Activated naive CD8-positive, alpha-beta T cell treated with anti-CD3 and anti-CD28 coated beads for 36 hours (primary cell): ENCODE measurements around the gene NUP98. TPM values are rescaled to one million over a fixed set of nuclear protein-coding genes. Genes with fewer than 3 reads are reported as not detected.

Experiments
- DNase-seq: peaks from one replicate; pipeline ENCODE4 v3.0.0; 2021
- H3K27ac Mint-ChIP-seq: one replicate; pipeline ENCODE4 v1.8.0; 2022; ENCODE audit warnings: mild to moderate bottlenecking, moderate library complexity, mixed read lengths
- H3K27me3 Mint-ChIP-seq: one replicate; pipeline ENCODE4 v1.8.0; 2022; ENCODE audit warnings: mild to moderate bottlenecking, mixed read lengths
- H3K36me3 Mint-ChIP-seq: one replicate; pipeline ENCODE4 v1.8.0; 2021; ENCODE audit warnings: mild to moderate bottlenecking, mixed read lengths
- H3K4me1 Mint-ChIP-seq: one replicate; pipeline ENCODE4 v1.8.0; 2021; ENCODE audit warnings: mixed read lengths
- H3K4me3 Mint-ChIP-seq: one replicate; pipeline ENCODE4 v1.8.0; 2022; ENCODE audit warnings: mild to moderate bottlenecking, moderate library complexity, mixed read lengths
- H3K9me3 Mint-ChIP-seq: one replicate; pipeline ENCODE4 v1.8.0; 2022; ENCODE audit warnings: mixed read lengths
- total RNA-seq, 2 experiments: library from RNA; stranded (reverse); gene quantifications; one replicate each; pipeline ENCODE4 v1.2.3, GENCODE V29; 2021

Gene NUP98
- total RNA-seq, 2 experiments from 2014 or later: 98.1 to 115 TPM

DNA sequence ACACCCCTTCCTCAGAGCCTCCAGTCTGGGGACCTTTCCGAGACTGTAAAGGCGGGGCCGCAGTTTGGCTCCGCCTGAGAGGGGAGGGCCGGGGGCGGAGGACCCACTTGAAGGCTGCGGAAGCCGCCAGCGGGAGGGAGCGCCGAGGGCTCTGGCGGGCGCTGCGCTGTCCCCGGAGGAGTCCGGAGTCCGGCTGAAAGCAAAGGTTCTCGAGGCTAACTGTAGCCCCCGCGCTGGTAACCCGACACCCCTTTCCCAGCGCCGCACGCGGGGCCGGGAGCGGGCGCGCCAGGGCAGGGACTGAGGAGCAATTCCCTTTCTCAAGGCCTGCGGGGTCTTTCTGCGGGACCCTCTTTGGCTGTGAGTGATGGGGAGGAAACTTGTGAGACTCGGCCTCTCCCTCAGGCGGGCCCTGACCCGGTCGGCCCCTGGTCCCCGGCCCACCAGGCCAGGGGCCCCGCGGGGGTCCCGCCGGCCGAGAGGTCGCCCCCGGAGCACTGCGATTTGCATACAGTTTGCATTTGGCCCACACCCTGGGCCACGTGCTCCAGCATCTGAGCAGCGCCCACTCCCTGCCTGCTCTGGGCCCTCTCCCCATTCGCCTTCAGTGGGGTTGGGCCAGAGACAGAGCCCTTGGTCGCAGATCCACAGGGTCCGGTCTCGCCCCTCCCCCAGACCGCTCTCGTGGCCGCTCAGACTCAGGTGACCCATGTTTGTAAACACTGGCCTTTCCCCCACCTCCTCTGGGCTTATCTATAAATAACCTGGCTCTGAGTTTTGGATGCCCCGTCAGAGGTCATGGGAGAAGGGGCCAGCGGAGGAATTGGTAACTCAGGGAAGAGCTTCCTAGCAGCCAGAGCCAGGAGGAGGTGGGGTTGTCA lies 155.0 kb downstream of the NUP98 start:
- H3K27me3 Mint-ChIP-seq: peaks cover 46% of the 10 kb centered on the region
- H3K9me3 Mint-ChIP-seq: no peaks in the 10 kb centered on the region
- DNase-seq: peak; percentile 73
- H3K27ac Mint-ChIP-seq: no peak overlapping the region
- H3K4me1 Mint-ChIP-seq: peaks cover 3% of the 10 kb centered on the region
- peak overlapping the region; percentile 73 for H3K4me3 Mint-ChIP-seq
- no peaks in the 10 kb centered on the region for H3K36me3 Mint-ChIP-seq

DNA sequence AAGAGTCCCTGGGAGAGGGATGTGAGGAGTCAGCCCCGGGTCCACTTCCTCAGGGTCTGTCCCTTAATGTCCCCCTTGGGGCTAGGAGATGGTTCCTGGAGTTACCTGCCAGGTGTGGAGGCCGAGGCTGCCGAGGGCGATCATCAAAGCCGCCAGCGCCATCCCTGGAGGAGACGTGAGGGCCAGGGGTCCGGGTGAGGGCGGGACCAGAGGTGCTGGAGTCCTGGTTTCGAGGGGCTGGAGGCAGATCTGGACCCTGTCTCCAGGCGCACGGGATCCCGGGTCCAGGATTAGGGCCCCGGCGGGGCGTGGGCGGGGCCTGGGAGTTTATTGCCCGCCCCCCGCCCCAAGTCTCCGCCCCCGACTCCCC lies 155.7 kb downstream of the NUP98 start, which contains the start of gene ART5:
ART5 (minus strand) TSS at position 292 of the 370 bp plus-strand sequence; CDS start at position 162, 130 bp downstream.
- Mint-ChIP-seq H3K27ac (no peak within 1 kb of the TSS), H3K36me3 (no peaks in the 10 kb centered on the region), H3K9me3 (no peaks in the 10 kb centered on the region), H3K4me3 (peak within 1 kb of the TSS; percentile 73), H3K27me3 (peaks cover 46% of the 10 kb centered on the region), H3K4me1 (peaks cover 3% of the 10 kb centered on the region)
- DNase-seq: no peak

DNA sequence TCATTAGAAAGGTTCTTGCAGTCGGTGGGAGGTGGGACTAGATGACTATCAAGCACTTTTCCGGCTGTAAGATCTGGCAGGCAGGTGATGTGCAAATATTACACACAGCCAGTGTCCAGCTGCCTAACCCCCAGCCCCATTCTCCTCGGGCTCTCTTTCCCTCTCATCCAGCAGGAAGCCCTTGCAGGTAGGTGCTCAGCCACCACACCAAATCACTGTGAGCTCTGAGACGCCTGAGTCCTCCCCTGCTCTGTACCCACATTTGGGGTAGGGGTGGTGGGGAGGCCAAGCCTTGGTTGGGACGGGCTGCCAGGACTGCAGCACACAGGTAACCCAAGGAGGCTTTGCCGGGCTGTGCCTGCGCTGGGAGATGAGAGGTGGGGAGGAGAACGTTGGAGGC lies 156.2 kb downstream of the NUP98 start:
- DNase-seq: no peak
- H3K4me1 Mint-ChIP-seq: peaks cover 3% of the 10 kb centered on the region
- H3K4me3 Mint-ChIP-seq: peak overlapping the region; percentile 47
- H3K9me3 Mint-ChIP-seq: no peaks in the 10 kb centered on the region
- H3K36me3 Mint-ChIP-seq: no peaks in the 10 kb centered on the region
- H3K27ac Mint-ChIP-seq: no peak overlapping the region
- H3K27me3 Mint-ChIP-seq: peaks cover 46% of the 10 kb centered on the region

DNA sequence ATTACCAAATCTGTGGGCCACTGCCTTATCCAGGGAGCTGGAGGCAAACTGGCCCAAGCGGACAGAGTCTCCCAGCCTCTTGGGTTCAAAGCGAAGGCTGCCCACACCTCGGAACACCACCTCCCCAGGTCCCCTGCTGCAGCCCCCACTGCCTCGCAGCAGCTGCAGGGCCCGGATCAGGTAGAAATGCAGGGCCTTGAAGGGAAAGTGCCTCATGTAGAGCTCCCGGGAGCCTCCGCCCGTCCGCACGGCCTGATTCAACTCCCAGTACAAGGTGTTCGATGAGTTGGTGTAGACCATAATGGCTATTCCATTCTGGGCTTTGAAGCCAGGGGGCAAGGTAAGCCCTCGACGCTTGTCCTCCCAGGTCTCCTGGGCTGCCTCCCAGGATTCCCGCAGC lies 157.5 kb downstream of the NUP98 start:
- Mint-ChIP-seq H3K4me3 (no peak overlapping the region), H3K9me3 (no peaks in the 10 kb centered on the region), H3K4me1 (peaks cover 3% of the 10 kb centered on the region), H3K27me3 (peaks cover 32% of the 10 kb centered on the region), H3K27ac (no peak overlapping the region), H3K36me3 (no peaks in the 10 kb centered on the region)
- no peak for DNase-seq

DNA sequence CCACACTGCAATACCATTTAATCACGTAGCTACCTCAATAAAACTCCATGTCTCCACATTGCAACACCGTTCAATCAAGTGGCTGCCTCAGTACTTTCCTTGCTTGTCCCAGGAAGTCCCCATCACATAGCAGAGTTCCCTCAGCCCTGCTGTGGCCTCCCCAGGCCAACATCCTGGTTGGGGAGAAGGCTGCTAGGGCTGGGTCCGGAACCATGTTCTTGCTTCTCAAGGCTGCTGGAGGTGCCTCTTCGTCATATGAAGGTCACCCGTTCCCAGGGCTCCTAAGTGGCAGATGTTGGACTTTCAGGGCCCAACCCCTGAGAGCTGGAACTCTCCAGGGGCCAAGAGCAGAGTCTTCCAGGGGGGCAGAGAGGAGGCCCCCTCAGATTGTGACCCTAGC lies 158.8 kb downstream of the NUP98 start:
- Mint-ChIP-seq H3K27ac (no peak overlapping the region), H3K4me3 (no peak overlapping the region), H3K9me3 (no peaks in the 10 kb centered on the region), H3K27me3 (peaks cover 19% of the 10 kb centered on the region), H3K36me3 (no peaks in the 10 kb centered on the region), H3K4me1 (peaks cover 3% of the 10 kb centered on the region)
- DNase-seq: no peak

DNA sequence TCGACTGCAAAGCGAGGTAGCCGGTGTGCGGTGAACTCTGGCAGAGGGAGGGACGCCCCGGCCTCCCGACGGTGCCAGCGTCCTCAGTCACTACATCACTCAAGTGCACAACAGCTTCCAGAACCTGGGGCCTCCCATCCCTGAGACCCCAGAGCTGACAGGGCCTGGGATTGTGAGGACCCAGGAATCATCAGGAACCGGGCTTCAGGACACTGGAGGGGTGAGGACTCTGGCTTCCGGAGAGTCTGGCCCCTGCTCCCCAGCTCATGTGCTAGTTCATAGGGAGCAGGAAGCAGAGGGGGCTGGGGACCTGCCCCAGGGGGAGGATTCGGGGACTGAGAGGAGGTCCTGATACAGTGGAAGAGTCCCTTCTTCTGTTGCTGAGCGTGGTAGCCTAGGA lies 160.2 kb downstream of the NUP98 start:
- no peak for DNase-seq
- no peak overlapping the region for H3K4me3 Mint-ChIP-seq
- H3K27me3 Mint-ChIP-seq: peaks cover 9% of the 10 kb centered on the region
- no peak overlapping the region for H3K27ac Mint-ChIP-seq
- no peaks in the 10 kb centered on the region for H3K9me3 Mint-ChIP-seq
- peaks cover 3% of the 10 kb centered on the region for H3K4me1 Mint-ChIP-seq
- H3K36me3 Mint-ChIP-seq: no peaks in the 10 kb centered on the region

DNA sequence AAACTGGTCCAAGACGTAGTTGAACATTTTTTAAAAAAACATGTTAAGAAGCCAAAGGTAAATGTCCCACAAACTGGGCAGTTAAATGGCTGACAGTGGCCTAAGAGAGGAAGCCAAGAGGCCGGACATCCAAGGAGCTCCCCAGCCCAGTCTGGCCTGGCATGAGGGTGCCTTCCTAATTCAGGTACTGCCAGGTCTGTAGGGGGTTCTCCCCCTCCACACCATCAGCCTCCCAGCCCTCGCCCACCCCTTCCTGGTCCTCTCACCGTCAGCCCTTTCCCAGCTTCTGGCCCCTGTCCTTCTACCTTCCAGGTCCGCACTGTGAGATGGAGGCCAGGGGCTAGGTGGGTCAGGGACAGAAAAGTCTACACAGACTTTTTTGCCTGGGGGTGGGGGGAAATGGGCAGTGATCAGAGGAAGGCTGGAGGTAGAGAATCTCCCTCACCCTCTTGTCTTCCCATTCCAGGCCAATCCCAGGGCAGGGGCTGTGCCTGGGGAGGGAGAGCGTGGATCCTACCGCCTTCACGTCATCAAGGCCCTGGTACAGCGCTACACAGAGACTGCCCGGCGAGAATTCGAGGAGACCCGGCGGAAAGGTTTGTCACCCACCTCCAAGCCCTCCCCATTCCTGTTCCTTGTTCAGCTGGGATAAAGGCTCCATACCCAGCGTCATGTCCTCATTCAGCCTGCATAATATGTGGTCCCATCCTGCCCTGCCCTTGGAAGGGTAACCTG lies 161.5 kb downstream of the NUP98 start:
- no peak overlapping the region for H3K4me3 Mint-ChIP-seq
- H3K27me3 Mint-ChIP-seq: peaks cover 1% of the 10 kb centered on the region
- H3K4me1 Mint-ChIP-seq: no peaks in the 10 kb centered on the region
- H3K36me3 Mint-ChIP-seq: no peaks in the 10 kb centered on the region
- DNase-seq: no peak
- no peaks in the 10 kb centered on the region for H3K9me3 Mint-ChIP-seq
- no peak overlapping the region for H3K27ac Mint-ChIP-seq

- Mint-ChIP-seq H3K4me3 (no peak overlapping the region), H3K36me3 (no peaks in the 10 kb centered on the region), H3K9me3 (no peaks in the 10 kb centered on the region), H3K27ac (no peak overlapping the region), H3K4me1 (no peaks in the 10 kb centered on the region), H3K27me3 (no peaks in the 10 kb centered on the region)
- no peak for DNase-seq
These were observed 165.2 kb downstream of the NUP98 start for GRCh38 chr11:3632070-3632660.

DNA sequence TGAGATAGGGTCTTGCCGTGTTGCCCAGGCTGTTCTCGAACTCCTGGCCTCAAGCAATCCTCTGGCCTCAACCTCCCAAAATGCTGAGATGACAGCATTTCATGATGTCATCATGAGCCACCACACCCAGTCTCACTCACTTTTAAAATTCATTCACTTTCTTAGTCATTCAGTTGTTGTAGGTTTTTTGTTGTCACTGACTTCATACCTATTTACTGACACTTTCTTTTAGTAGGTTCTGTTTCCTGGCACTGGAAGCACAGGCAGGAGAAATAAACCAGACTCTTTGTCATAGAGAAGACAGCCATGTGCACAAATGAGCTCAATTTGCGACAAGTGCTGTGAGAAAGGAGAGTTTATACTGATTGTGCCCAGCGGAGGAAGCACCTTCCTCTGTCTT lies 166.0 kb downstream of the NUP98 start:
- no peak overlapping the region for H3K27ac Mint-ChIP-seq
- no peaks in the 10 kb centered on the region for H3K9me3 Mint-ChIP-seq
- H3K27me3 Mint-ChIP-seq: no peaks in the 10 kb centered on the region
- no peaks in the 10 kb centered on the region for H3K36me3 Mint-ChIP-seq
- no peak overlapping the region for H3K4me3 Mint-ChIP-seq
- no peak for DNase-seq
- H3K4me1 Mint-ChIP-seq: peaks cover 5% of the 10 kb centered on the region

GRCh38 chr11:3627291-3627690 lies 170.1 kb downstream of the NUP98 start:
- no peak for DNase-seq
- Mint-ChIP-seq H3K4me3 (no peak overlapping the region), H3K9me3 (no peaks in the 10 kb centered on the region), H3K36me3 (no peaks in the 10 kb centered on the region), H3K27ac (no peak overlapping the region), H3K4me1 (peaks cover 8% of the 10 kb centered on the region), H3K27me3 (no peaks in the 10 kb centered on the region)

- Mint-ChIP-seq H3K36me3 (no peaks in the 10 kb centered on the region), H3K4me3 (no peak overlapping the region), H3K27ac (no peak overlapping the region), H3K27me3 (no peaks in the 10 kb centered on the region), H3K4me1 (peaks cover 8% of the 10 kb centered on the region), H3K9me3 (no peaks in the 10 kb centered on the region)
- DNase-seq: peak; percentile 16
These were observed 170.9 kb downstream of the NUP98 start for GRCh38 chr11:3626250-3626960.

Other genes starting within 250 kb of the NUP98 start
- gene ART5, start 155.6 kb downstream of the NUP98 start, total RNA-seq: not detected
- gene ART1, start 152.4 kb downstream of the NUP98 start, total RNA-seq: not detected
- gene CHRNA10, start 126.2 kb downstream of the NUP98 start, total RNA-seq: 1 to 10 TPM; 1.0 to 1.5 TPM
- 10 to 100 TPM; 35.4 to 35.6 TPM for gene PGAP2, start 11.0 kb upstream of the NUP98 start, total RNA-seq
- gene RHOG, start 43.4 kb upstream of the NUP98 start, total RNA-seq: 100 to 1,000 TPM; 183 to 190 TPM
- 10 to 100 TPM; 49.4 to 55.4 TPM for gene STIM1, start 58.1 kb upstream of the NUP98 start, total RNA-seq